Omental fat pad (tissue), 4 donors: ENCODE measurements around the gene SENP6. TPM values are rescaled to one million over a fixed set of nuclear protein-coding genes. Genes with fewer than 3 reads are reported as not detected.
"Not testable (repeated sequence)": the region's sequence is repeated elsewhere in the genome, so short reads cannot be mapped to it uniquely, and the experiment has no call there.

Experiments used
- ATAC-seq: fragments of 150-250 bp; one replicate; pipeline ENCODE4 v1.9.1; 2016; ENCODE audit warnings: mild to moderate bottlenecking, moderate library complexity; ENCODE audit not compliant: low FRiP score
- DNase-seq: peaks from one replicate; pipeline ENCODE4 v3.0.0-alpha.2; 2019; ENCODE audit warnings: low spot score
- total RNA-seq, 4 donors: library from RNA; depleted of rRNA; stranded (reverse); fragments of >200 nt; gene quantifications; one replicate each; pipeline ENCODE4 v1.1.0, GENCODE V29; 2016
- TF ChIP-seq, protein P1 (sequence below), 3 donors: fragments of 450-650 bp; IDR thresholded peaks; one replicate each; pipeline ENCODE4 v1.5.1; 2016 to 2017; ENCODE audit warnings: antibody characterized with exemption in 3 of 3, mild to moderate bottlenecking in 3 of 3, moderate library complexity in 2 of 3

Gene SENP6
- total RNA-seq, 4 donors from 2014 or later = 88.2 to 134 (median 110) TPM

DNA sequence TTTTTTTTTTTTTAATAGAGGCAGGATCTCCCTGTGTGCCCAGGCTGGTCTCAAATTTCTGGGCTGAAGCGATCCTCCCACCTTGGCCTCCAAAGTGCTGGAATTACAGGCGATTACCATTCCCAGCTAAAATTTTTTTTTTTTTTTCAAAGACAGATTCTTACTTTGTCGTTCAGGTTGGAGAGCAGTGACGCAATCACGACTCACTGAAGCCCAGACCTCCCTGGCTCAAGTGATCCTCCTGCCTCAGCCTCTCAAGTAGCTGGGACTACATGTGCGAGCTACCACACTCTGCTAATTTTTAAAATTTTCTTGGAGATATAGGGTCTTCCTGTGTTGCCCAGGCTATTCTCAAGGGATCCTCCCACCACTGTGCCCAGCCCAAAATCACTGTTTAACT lies 89.3 kb downstream of the SENP6 start:
- TF ChIP-seq, protein P1, sequence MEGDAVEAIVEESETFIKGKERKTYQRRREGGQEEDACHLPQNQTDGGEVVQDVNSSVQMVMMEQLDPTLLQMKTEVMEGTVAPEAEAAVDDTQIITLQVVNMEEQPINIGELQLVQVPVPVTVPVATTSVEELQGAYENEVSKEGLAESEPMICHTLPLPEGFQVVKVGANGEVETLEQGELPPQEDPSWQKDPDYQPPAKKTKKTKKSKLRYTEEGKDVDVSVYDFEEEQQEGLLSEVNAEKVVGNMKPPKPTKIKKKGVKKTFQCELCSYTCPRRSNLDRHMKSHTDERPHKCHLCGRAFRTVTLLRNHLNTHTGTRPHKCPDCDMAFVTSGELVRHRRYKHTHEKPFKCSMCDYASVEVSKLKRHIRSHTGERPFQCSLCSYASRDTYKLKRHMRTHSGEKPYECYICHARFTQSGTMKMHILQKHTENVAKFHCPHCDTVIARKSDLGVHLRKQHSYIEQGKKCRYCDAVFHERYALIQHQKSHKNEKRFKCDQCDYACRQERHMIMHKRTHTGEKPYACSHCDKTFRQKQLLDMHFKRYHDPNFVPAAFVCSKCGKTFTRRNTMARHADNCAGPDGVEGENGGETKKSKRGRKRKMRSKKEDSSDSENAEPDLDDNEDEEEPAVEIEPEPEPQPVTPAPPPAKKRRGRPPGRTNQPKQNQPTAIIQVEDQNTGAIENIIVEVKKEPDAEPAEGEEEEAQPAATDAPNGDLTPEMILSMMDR (IDR thresholded peaks at IDR 0.05) = no peak
- ATAC-seq (no peak), DNase-seq (no peak)

DNA sequence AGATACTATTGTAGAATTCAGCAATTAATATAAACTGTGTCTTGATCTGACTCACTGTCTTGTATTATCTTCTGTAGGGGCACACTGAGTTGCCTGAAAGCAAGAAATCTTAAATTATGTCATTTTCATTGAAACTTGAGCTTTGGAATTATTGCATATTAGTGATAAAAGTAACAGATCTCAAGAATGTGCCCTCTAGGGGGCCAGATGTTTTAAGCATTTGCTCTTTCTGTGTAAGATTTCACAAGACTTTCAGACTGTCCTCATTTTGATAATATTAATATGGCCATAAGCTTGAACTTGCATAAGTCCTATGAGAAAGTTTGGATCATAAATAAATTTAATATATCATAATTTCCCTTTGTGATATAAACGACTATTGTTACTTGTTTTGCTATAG lies 91.9 kb downstream of the SENP6 start:
- TF ChIP-seq, protein P1 (IDR thresholded peaks at IDR 0.05) = no peak
- ATAC-seq (no peak), DNase-seq (no peak)

DNA sequence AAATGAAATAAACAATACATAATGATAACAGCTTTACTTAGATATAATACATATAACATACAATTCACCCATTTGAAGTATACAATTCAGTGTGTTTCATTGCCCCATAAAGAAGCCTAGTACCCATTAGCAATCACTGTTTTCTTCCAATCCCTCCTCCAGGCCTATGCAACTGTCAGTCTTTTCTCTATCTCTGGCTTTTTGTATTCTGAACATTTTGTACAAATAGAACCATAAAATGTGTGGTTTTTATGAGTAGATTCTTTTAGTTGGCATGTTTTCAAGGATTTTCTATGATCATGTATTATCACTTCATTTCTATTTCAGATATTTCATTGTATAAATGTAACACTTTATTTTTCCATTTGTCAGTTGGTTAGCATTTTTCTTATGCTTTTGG lies 92.7 kb downstream of the SENP6 start:
- ATAC-seq = no peak
- TF ChIP-seq, protein P1 (IDR thresholded peaks at IDR 0.05) = no peak
- no peak for DNase-seq

DNA sequence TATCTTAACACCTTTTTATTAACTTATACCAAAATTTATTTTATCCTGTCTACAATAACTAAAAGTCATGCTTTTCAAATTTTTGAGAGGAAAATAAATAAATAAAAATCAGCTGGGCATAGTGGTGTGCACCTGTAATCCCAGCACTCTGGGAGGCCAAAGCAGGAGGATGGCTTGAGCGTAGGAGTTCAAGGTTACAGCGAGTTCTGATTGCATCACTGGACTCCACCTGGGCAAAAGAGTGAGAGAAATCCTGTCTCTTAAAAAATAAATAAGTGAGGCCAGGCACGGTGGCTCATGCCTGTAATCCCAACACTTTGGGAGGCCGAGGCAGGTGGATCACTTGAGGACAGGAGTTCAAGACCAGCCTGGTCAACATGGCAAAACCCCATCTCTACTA lies 106.7 kb downstream of the SENP6 start:
- ATAC-seq, DNase-seq: not testable (repeated sequence)

DNA sequence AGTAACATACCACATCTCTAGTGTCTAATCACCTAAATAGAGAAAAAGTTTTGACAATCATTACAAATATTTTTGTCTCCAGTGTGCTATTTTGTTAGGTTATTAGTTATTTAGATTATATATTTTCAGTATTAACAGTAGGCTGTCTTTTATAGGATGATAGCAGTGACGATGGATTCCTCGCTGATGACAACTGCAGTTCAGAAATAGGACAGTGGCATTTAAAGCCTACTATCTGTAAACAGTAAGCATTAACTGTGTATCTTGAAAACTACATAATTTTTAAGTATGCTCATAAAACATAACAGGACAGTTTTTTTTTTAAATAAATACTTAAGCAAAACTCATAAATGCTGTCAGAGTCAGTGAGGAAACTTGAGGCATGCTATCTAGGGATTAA lies 109.5 kb downstream of the SENP6 start:
- TF ChIP-seq, protein P1 (IDR thresholded peaks at IDR 0.05) = no peak
- DNase-seq (no peak), ATAC-seq (no peak)

DNA sequence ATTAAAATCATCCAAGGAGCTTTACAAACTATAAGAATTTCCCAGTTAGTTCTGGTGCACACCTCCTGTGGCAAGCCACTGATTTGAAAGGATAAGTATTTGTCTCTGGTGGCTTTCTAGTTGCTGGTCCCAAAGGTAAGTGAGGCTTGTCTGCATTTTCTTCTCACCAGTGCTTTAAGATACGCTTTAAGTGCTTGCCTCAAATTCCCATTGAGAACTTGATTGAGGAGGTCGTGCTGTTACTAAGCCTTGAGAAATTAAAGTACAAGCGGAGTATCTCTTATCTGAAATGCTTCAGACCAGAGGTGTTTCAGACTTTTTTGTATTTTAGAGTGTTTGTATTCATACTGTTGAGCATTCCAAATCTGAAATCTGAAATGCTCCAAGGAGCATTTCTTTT lies 117.5 kb downstream of the SENP6 start:
- TF ChIP-seq, protein P1 (IDR thresholded peaks at IDR 0.05) = no peak
- ATAC-seq (no peak), DNase-seq (no peak)

DNA sequence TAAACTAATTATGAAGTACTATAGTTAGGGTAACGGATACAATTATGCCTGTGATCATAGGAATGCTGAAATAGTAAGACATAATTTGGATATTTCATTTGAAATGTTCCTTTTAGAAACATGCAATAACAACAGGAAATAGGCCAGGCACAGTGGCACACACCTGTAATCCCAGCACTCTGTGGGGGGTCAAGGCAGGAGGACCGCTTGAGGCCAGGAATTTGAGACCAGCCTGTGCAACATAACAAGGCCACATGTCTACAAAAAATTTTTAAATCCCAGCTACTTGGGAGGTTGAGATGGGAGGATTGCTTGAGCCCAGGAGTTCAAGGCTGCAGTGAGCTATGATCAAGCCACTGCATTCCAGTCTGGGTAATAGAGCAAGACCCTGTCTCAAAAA lies 121.7 kb downstream of the SENP6 start:
- TF ChIP-seq, protein P1 (IDR thresholded peaks at IDR 0.05) = no peak
- DNase-seq (no peak), ATAC-seq (no peak)

DNA sequence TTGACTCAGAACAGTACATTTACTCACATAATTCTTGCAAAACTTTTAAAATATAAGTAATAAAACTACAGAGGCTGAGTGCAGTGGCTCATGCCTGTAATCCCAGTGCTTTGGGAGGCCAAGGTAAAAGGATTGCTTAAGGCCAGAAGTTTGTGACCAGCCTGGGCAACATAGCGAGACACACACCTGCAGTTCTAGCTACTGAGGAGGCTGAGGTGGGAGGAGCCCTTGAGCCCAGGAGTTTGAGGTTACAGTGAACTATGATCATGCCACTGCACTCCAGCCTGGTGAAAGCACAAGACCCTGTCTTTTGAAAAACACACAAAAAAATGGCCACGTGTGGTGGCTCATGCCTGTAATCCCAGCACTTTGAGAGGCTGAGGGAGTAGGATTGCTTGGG lies 125.5 kb downstream of the SENP6 start:
- TF ChIP-seq, protein P1 (IDR thresholded peaks at IDR 0.05) = no peak
- DNase-seq (no peak), ATAC-seq (no peak)

DNA sequence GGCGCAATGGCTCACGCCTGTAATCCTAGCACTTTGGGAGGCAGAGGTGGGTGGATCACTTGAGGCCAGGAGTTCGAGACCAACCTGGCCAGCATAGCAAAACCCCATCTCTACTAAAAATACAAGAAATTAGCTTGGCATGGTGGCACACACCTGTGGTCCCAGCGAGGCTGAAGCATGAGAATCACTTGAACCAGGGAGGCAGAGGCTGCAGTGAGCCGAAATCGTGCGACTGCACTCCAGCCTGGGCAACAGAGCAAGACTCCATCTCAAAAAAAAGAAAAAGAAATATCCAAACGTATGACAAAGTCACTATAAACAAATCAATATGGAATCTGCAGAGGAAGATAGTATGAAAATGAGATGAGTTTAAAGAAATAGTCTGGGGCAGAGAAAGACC lies 129.3 kb downstream of the SENP6 start:
- DNase-seq, ATAC-seq: not testable (repeated sequence)
